ENCODE measurements around the gene SUSD6. TPM values are rescaled to one million over a fixed set of nuclear protein-coding genes. Genes with fewer than 3 reads are reported as not detected.
A peak's percentile ranks its signal among the peaks of the same experiment; 100 is the strongest.

The SUSD6 gene
- total and polyA plus RNA-seq, 9 of the 15 experiments (the other 6 are each of a cell fraction or from before 2014, with no cell fraction given) = 2.9 to 20.7 (median 5.6) TPM

GRCh38 chr14:69580009-69580577 is 31.3 kb upstream of the SUSD6 start (continued):
- TF ChIP-seq ZFP91 (CRISPR knock-in tag; IDR thresholded peaks at IDR 0.05) (no peak), MAFK (IDR thresholded peaks at IDR 0.05; ENCODE audit: low read length) (peak; percentile 27; the same call in 1 of the 2 replicates), MEIS2 (IDR thresholded peaks at IDR 0.05; ENCODE audit: partially characterized antibody) (peak; percentile 70), ARNT (IDR thresholded peaks at IDR 0.05) (no peak), KHSRP (IDR thresholded peaks at IDR 0.05) (no peak), CREB3L1 (IDR thresholded peaks at IDR 0.05; ENCODE audit: borderline replicate concordance, low read depth) (no peak), NFIC (IDR thresholded peaks at IDR 0.05) (0 out of 2 replicates have a peak, but pooled peaks have one; percentile 5), E4F1 (CRISPR knock-in tag; IDR thresholded peaks at IDR 0.05; ENCODE audit: borderline replicate concordance) (no peak), MXI1 (IDR thresholded peaks at IDR 0.05; ENCODE audit: low read depth, low read length) (no peak), CTBP1 (IDR thresholded peaks at IDR 0.05; ENCODE audit: borderline replicate concordance) (peak; percentile 38; the same call in 1 of the 2 replicates), CBX5 (IDR thresholded peaks at IDR 0.05; ENCODE audit: borderline replicate concordance, low read depth) (no peak), RAD51 (IDR thresholded peaks at IDR 0.05; ENCODE audit: borderline replicate concordance, low read depth) (no peak), ARID1B (IDR thresholded peaks at IDR 0.05) (peak; percentile 75), NCOR1 (IDR thresholded peaks at IDR 0.05) (peak; percentile 55), TFAP4 (CRISPR knock-in tag; IDR thresholded peaks at IDR 0.05; ENCODE audit: borderline replicate concordance) (peak; percentile 59; the same call in 1 of the 2 replicates), ETV5 (CRISPR knock-in tag; IDR thresholded peaks at IDR 0.05; ENCODE audit: low read depth) (0 out of 2 replicates have a peak, but pooled peaks have one; percentile 21), CEBPB (tag; IDR thresholded peaks at IDR 0.05) (peak; percentile 97), PBX2 (CRISPR knock-in tag; IDR thresholded peaks at IDR 0.05; ENCODE audit: low read depth) (no peak), PBX2 (tag; conservative IDR thresholded peaks at IDR 0.05; ENCODE audit: low read depth) (peak; percentile 75), HDAC8 (tag; IDR thresholded peaks at IDR 0.05) (no peak)
